Measurements from ENCODE around the gene FBH1. TPM values are rescaled to one million over a fixed set of nuclear protein-coding genes. Genes with fewer than 3 reads are reported as not detected.
"Not testable (repeated sequence)": the region's sequence is repeated elsewhere in the genome, so short reads cannot be mapped to it uniquely, and the experiment has no call there.

The FBH1 gene
- total and polyA plus RNA-seq, 2 donors from 2014 or later = 70.7 to 76.5 TPM

GRCh38 chr10:5905854-5906507 lies 15.9 kb downstream of the FBH1 start:
- Histone ChIP-seq H3K4me1 (ENCODE audit: control insufficient read depth in 2 of 3, insufficient read depth in 2 of 3, low read depth in 1 of 3, low read length in 3 of 3) (no peaks in the 10 kb centered on the region), H3K27me3 (ENCODE audit: control insufficient read depth, insufficient read depth, low read length) (no peaks in the 10 kb centered on the region), H3K4me3 (ENCODE audit: low read length in 3 of 3) (no peak overlapping the region), H3K27ac (ENCODE audit: low read depth in 2 of 2, low read length in 2 of 2) (no peak overlapping the region), H3K36me3 (ENCODE audit: control insufficient read depth in 2 of 3, insufficient read depth in 3 of 3, low read length in 3 of 3) (peaks cover 5 to 39% (median 23%) of the 10 kb centered on the region in 3 donors), H3K9ac (ENCODE audit: low read length in 3 of 3) (no peak overlapping the region), H3K9me3 (ENCODE audit: control insufficient read depth in 2 of 3, insufficient read depth in 1 of 3, low read length in 3 of 3) (no peaks in the 10 kb centered on the region)
- TF ChIP-seq CTCF (IDR thresholded peaks at IDR 0.05; ENCODE audit: borderline replicate concordance, extremely low read depth, insufficient read depth) = no peak
- no peak for DNase-seq
- intact Hi-C loops (cut with DNase I) = no loop called here
- FAIRE-seq = no peak

DNA sequence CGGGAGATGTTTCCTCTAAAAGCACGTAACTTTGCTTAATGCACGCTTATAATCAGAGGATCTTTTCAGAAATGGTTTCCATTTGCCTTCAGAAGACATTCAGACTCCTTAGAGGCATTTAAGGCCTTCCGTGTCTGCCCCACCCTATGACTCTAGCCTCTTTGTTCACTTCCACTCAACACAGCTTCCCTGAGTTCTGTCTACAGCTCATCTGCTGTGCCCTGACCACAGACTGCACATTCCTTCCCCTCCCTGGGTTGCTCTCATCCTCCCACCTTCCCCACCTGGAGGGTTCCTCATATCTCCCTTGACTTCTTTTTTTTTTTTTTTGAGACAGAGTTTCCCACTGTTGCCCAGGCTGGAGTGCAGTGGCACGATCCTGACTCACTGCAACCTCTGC lies 16.6 kb downstream of the FBH1 start:
- no peak for TF ChIP-seq CTCF (IDR thresholded peaks at IDR 0.05; ENCODE audit: borderline replicate concordance, extremely low read depth, insufficient read depth)
- no peaks in the 10 kb centered on the region for H3K27me3 ChIP-seq (ENCODE audit: control insufficient read depth, insufficient read depth, low read length)
- H3K9me3 ChIP-seq (ENCODE audit: control insufficient read depth in 2 of 3, insufficient read depth in 1 of 3, low read length in 3 of 3) = no peaks in the 10 kb centered on the region
- DNase-seq = no peak
- intact Hi-C loops (cut with DNase I) = no loop called here
- H3K27ac ChIP-seq (ENCODE audit: low read depth in 2 of 2, low read length in 2 of 2) = no peak overlapping the region
- FAIRE-seq = no peak
- no peak overlapping the region for H3K4me3 ChIP-seq (ENCODE audit: low read length in 3 of 3)
- peaks cover 5 to 46% (median 29%) of the 10 kb centered on the region in 3 donors for H3K36me3 ChIP-seq (ENCODE audit: control insufficient read depth in 2 of 3, insufficient read depth in 3 of 3, low read length in 3 of 3)
- no peak overlapping the region for H3K9ac ChIP-seq (ENCODE audit: low read length in 3 of 3)
- no peaks in the 10 kb centered on the region for H3K4me1 ChIP-seq (ENCODE audit: control insufficient read depth in 2 of 3, insufficient read depth in 2 of 3, low read depth in 1 of 3, low read length in 3 of 3)

GRCh38 chr10:5908676-5909075 lies 18.6 kb downstream of the FBH1 start:
- H3K4me3 ChIP-seq (ENCODE audit: low read length in 3 of 3); FAIRE-seq; H3K27ac ChIP-seq (ENCODE audit: low read depth in 2 of 2, low read length in 2 of 2); intact Hi-C loops (cut with DNase I); H3K9me3 ChIP-seq (ENCODE audit: control insufficient read depth in 2 of 3, insufficient read depth in 1 of 3, low read length in 3 of 3); H3K9ac ChIP-seq (ENCODE audit: low read length in 3 of 3); H3K4me1 ChIP-seq (ENCODE audit: control insufficient read depth in 2 of 3, insufficient read depth in 2 of 3, low read depth in 1 of 3, low read length in 3 of 3); H3K27me3 ChIP-seq (ENCODE audit: control insufficient read depth, insufficient read depth, low read length): not testable (repeated sequence)
- DNase-seq = peak in 3 of 5 donors; percentile 46 to 61 (median 59)
- peaks cover 5 to 49% (median 40%) of the 10 kb centered on the region in 3 donors for H3K36me3 ChIP-seq (ENCODE audit: control insufficient read depth in 2 of 3, insufficient read depth in 3 of 3, low read length in 3 of 3)

GRCh38 chr10:5910323-5911100 lies 20.5 kb downstream of the FBH1 start:
- intact Hi-C loops (cut with DNase I) = no loop called here
- H3K36me3 ChIP-seq (ENCODE audit: control insufficient read depth in 2 of 3, insufficient read depth in 3 of 3, low read length in 3 of 3) = peaks cover 5 to 66% (median 53%) of the 10 kb centered on the region in 3 donors
- no peaks in the 10 kb centered on the region for H3K27me3 ChIP-seq (ENCODE audit: control insufficient read depth, insufficient read depth, low read length)
- no peaks in the 10 kb centered on the region for H3K9me3 ChIP-seq (ENCODE audit: control insufficient read depth in 2 of 3, insufficient read depth in 1 of 3, low read length in 3 of 3)
- FAIRE-seq = no peak
- DNase-seq = peak in 1 of 5 donors; percentile 19
- no peak for TF ChIP-seq CTCF (IDR thresholded peaks at IDR 0.05; ENCODE audit: borderline replicate concordance, extremely low read depth, insufficient read depth)
- H3K4me3 ChIP-seq (ENCODE audit: low read length in 3 of 3) = no peak overlapping the region
- H3K4me1 ChIP-seq (ENCODE audit: control insufficient read depth in 2 of 3, insufficient read depth in 2 of 3, low read depth in 1 of 3, low read length in 3 of 3) = no peaks in the 10 kb centered on the region
- H3K27ac ChIP-seq (ENCODE audit: low read depth in 2 of 2, low read length in 2 of 2) = no peak overlapping the region
- no peak overlapping the region for H3K9ac ChIP-seq (ENCODE audit: low read length in 3 of 3)
